Stimulated activated CD4-positive, alpha-beta T cell treated with anti-CD3 and anti-CD28 coated beads, Interleukin-12 subunit alpha, Interleukin-12 subunit beta, amount 100 ng/mL, for 4 hours (primary cell): Measurements from ENCODE around the gene UPK2.

ENCODE experiments used
- DNase-seq: peaks from one replicate; pipeline ENCODE4 v3.0.0-alpha.2; 2020

UPK2 gene

DNA sequence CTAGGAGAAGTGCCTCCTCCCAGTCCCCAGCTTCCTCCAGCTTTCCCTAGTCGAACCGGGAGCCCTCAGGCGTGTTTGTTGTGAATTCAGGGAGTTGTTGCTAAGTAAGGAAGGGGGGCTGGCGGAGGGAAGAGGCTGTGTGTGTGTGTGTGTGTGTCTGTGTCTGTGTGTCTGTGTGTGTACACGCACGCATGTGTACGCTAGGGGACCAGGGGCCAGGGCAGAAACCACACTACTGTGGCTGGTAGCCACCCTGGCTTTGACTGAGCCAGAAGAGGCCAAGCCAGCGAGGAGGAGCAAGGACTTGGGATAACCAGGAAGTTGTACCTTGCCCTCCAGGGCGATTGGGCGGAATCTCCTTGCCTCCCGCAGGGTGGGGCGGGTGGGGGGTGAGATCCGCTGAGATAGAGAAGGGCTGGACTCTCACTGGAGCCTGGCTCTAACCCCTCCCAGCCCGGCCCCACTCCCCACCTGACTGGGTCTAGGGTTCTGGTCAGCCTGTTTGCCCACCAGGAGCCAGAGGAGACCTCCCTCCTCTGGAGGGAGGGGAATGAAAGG, 37.9 kb upstream of the UPK2 start:
- no peak for DNase-seq

DNA sequence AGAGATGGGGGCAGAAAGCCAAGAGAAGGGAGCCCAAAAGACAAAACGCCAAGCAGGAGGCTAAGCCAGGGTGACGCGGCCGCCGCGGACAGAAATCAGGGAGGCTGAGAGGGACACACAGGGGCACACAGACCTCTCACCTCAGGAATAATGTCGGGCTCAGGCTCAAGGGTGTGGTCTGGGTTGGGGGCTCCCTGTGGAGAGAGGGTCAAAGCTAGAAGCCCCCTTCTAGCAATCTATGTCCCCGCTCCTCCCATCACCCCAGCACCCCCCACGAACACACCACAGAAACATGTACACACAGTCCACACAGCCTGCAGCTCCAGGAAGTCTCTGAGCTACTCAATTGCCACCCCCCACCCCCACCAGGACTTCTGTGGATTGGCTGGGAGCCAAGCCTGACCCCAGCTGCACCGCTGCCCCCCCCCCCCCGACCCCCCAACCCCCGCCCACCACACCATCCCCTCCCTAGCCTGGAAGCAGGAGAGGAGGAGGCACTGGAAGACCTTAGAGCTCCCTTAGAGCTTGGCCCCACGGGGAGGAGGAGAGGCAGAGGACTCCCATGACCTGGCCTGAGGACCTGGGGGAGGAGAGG, 37.3 kb upstream of the UPK2 start:
- DNase-seq = no peak

DNA sequence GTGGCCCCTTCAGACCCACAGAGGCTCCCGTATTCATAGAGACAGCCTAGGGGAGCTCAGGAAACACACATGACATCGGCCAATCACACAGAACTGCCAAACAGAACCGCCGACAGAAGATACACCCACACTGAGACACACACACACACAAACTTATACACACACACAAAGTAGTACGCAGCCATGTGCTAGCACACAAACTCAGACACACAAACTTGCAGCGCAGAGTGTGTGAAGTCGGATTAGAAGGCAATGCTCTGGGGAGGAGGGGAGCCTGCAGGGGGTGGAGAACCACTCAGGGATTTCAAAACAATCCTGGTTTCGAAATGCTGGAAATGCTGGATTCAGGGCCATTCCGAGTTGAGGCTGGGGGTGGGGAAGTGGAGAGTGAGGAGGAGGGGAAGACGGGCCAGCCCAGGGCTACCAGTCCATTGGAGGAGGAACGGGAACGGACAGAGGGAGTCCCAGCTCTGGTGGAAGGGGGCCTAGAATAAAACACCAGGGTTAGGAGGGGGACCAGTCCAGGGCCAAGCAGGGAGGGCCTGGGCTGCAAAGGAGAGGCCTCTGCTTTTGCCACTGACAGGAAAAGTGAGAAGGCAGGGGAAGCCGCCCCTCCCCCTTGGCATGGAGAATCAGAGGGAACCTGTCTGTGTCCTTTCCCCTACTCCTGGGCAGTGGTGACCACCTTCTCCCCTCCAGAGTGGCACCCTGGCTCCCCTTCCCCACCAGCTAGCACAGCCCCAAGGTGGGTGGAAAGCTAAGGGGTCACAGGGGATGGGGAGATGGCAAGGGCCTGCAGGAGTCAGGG, 34.8 kb upstream of the UPK2 start:
- DNase-seq = no peak

DNA sequence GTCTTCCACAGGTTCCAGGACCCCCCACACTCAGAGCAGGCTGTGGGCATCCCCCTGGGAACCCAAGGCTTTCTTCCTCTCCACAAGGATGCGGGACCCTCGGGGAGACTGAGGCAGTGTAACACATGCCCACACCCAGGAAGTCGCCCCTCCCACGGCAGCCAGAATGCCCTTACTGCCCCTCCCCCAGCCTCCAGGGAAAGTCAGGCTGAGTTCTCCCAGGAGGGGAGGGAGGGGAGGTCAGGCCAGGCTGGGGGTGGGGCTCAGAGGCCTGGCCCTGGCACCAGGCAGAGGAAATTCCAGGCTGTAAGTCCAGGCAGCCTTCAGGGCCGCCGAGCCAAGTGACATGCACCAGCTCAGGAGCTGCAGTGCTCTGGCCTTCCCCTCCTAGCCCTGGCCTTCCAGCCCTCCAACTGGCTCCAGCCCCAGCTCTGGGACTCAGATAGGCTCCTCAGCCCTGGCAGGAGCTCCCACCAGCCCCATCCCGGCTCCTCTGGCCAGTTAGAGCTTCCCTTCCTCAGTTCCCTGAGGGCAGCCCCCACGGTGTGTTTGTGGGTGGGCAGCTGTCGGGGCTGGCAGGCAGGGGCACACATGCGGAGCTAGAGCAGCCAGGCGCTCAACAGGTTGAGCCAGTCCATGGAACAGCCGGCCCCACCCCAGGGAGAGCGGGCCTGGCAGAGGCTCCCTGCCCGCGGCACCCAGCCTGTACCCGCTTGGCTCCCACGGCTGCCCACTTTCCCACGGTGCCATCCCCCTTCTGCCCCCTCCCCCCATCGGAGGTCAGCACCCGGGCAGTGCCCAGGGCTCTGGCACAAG, 34.0 kb upstream of the UPK2 start:
- DNase-seq = no peak

DNA sequence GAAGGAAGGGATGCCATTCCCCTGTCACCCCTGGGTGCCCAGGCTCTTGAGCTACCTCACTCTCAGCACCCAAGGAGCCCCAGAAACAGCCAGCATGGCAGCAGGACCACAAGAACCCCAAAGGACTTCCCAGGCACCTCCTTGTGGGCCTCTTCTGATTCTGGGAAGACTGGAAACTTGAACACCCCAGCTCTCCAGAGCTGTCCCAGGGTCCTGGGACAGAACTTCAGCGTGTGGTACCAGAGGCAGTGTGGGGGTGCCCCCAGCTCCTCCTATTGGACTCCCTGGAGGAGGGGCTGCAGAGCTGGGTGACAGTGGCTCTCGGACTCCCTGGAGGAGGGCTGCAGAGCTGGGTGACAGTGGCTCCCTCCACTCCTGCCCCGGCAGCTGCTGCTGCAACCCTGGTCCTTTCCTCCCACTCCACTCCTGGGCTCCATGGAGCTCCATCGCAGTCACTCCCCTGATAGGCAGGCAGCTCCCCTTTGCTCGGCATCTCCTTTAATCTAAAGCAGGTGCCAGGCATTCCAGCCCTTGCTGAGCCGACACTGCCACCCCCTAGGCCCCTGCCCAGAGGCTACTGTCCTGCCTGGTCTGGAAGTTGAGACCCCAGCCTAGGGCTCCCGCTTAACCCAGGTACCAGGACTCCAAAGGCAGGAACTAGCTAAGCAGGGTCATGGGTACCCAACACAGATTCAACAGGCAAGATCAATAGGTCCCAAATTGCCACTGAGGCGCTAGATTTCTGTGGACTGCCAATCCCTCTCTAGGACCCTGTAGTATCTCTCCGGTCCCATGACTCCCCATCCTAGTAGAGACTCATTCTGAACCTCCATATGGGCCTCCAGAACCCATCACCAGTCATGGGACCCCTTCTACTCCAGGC, 33.1 kb upstream of the UPK2 start:
- DNase-seq = no peak

DNA sequence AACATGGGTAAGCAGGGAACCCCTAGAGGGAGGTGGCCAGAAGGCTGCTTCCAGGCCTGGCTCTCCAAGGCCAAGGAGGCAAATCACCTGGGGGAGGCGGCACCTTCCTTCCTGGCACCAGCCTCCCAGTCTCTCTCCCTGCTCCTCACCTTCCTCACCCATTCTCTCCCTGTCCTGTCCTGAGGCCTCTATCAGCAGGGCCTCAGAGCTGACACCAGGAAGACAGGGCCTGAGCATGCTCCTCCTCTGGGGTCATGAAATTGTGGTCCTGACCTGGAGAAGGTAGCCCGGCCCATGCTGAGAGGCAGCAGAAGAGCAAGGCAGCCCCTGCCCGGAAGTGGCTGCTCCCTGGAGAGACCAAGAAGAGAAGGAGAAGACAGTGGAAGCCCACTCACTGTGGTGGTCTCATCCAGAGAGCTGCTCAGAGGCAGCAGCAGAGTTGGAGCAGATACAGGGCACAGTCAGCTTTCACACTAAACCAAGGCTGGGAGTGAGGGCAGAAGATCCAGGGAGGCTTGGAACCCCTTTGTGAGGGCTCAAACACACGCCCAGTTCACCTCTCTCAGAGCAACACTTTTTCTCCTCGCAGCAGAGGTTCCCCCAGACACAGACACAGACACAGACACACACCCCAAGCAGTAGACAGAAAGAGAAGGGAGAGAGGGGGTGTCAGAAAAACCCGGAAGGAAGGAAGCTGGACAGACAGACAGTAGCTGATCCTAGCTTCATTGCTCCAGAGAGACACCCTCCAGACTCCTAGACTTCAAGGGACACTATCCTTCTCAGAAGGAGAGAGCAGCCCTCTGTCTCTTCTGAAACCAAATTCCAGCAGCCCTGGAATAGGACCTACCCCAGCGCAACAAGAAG, 32.1 kb upstream of the UPK2 start:
- no peak for DNase-seq

DNA sequence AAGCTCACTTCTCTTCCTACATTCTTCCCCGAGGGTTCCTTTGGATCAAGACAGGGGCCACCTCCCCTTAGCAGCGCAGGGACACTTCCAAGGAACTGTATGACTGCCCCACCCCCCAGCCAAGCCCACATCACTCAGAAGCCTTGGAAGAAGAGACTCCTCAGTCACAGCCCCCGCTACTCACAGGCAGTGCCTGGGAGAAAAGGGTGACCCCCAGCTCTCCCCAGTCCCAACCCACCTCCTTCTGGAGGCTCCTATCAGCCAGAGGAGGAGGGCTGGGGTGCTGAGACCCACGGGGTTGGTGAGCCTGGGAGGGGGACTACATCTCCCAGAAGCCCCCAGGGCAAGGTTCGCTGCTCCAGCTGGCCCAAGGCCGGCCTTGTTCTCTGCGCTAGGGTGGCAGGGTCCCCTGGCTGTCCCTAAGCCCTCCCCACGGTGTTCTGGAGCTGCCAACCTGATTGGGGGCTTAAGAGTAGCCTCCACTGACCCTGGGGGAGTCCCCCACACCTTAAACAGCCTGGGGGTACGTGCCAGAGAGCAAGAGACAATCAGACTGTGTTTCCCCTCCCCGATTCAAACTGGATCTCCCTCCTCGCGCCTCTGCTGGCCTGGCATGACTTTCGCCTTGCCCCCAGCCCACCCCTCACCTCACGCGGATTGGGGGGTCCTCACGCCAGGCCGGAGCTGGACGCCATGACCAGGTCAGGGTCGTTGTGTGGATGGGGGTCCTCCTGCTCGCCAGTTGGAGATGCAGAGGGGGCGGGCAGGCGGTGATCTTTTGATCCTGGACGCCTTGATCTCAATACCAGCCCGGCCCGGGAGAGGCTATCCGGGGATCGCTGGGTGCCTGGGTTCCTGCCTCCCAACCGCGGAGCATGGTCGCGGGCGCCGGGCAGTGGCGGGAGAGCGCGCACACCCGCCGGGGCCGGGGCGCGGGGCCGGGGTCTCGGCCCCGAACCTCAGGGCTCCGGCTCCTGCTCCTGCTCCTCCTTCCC, 31.2 kb upstream of the UPK2 start:
- DNase-seq = no peak

DNA sequence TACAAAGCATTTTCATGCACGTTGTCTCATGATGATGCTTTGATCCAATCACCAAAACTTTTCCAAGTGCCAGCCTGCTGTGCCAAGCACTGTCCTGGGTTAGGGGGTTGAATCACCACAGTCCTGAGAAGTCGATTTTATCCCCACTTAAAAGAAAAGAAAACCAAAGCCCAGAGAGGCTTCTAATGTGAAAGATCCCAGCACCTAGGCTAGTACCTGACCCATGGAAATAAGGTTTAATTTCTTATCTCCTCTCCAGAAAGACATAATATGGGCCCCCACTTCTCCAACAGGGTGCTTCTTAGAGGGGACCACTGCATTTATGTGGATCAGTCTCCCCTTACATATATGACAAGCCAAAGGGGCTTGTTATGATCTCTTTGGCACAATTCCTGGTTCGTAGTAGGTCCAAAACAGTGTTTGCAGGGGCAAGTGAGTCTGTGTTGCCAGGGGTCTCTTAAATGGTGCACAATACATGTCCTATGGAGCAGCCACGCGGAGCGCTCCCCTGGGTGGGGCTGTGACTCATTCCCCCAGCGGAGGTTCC, 28.5 kb upstream of the UPK2 start:
- DNase-seq = no peak

DNA sequence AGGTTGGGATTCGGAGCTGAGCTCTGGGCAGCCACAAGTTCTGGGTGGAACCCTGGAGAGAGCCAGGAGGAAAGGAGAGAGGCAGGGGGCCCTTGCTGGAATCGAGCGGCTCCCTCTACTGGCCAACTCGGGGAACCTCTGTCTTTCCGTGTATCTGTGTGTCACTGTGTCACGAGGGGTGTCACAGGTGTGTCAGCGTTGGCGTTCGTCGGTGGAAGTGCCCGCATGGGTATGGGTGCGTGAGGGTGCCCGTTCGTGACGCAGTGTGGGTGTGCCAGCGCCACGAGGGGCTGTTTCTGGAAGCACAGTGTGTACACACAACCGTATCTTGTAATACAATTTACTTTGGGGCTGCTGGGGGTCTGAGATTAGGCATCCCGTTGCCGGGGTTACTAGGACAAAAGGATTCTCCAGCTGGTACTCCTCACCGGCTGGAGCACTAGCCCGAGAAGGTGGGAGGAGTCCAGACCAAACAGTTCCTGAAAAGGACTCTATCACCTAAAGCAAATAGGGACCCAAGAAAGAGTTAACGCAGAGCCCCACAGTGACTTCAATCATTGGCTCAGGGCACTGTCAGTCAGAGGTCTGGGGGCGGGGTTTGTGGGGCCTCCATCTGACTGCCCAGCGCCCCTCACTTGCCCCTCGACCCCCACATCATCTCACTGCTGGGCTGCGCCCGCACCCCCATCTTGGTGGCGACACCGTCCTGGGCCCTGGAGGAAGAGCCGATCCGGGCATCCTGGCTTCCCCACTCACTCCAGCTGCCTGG, 27.8 kb upstream of the UPK2 start:
- peak; percentile 89 for DNase-seq

DNA sequence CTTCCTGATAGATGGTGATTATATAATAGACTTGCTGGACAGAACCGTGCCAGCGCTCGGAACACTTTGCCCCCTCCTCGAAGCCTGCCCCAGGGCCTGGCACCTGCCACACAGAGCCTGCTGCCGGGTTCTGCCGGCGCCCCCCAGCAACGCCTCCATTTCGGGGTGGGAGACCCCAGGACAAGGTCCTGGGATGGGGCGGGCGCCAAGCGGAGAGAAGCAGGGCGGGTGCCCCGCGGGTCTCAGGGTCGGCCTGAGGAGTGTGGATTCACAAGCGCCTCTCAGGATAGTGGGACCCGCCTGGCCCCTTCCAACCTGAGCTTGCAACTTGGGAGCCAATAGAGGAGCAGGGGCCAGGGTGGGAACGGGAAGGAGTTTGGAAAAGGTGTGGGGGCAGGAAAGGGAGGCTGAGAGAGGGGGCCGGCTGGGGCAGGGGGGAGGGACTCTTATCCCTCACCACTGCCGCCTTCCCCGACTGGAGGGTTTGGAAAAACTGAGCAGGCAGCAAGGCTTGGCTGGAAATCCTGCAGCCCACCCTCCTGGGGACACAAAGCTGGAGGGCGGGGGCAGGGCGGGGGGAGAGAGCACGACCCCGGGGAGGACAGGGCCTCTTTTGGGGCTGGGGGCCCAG, 27.1 kb upstream of the UPK2 start:
- DNase-seq = no peak

DNA sequence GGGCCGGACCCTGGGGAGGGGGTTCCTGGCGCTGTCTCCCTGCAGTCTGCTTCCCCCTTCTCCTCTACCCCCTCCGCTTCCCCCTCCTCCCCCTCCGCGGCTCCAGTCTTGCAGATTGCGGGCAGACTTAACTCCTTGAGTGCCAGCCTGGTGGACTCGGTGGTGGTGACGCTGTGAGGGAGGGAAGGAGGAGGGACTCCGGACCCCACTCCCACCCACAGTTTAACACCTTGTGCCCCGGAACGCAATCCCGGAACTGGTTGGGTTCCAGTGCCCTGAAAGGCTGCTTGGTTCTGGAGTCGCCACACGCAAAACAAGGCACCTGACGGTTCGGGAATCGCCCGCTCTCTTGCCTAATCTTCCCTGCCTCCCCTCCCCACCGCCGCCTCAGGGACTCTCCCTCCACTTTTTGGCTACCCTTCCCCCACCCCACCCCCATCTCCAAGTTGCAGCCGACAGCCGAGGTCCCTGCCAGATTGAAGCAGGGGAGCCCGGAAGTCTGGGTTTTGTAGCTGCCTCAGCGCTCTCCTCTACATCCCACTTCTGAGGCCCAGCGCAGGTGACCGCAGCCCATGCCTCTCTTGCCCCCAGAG, 26.5 kb upstream of the UPK2 start:
- DNase-seq = peak; percentile 58

DNA sequence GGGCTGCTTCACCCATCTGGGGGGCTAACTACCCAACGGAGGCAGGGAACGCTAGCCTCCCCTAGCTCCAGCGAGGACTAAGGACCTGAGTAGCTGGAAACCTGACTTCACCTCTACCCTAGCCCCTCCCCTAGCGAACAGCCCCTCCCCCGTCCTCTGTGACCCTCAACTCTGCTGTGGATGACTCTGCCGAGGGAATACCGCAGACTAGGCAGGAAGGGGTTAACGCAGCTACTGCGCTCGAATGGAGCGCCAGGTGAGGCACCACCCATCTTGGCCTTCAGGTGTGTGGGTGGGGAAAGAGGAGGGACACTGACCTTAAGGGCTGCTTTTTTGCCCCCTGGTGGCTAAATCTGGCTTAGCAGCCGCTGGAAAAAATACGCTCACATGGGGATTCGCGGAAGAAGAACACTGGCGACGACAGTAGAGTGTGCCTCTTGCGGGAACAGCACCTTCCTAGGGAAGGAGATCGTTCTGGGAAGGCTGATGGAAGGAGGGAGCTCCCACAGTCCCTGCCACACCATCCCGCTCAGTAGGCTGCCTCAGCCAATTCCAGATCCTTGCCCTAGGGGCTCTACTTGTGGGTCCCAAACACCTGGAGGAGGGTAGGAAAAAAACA, 25.9 kb upstream of the UPK2 start:
- peak; percentile 83 for DNase-seq

DNA sequence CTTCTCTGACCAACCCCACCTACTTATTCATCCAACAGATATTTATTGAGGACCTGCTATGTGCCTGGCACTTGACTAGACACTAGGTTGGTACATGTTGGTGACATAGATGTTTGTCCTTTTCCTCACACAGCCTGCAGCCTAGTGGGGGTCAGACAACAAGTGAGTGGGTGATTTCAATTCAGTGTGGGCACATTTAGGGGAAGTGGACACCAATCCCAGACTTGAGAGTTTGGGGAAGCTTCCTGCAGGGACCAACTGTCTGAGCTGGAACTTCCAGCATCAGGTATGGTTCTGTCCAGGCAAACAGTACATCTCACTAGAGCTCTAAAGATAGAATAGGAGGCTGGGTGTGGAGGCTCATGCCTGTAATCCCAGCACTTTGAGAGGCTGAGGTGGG, 24.5 kb upstream of the UPK2 start:
- DNase-seq = no peak

DNA sequence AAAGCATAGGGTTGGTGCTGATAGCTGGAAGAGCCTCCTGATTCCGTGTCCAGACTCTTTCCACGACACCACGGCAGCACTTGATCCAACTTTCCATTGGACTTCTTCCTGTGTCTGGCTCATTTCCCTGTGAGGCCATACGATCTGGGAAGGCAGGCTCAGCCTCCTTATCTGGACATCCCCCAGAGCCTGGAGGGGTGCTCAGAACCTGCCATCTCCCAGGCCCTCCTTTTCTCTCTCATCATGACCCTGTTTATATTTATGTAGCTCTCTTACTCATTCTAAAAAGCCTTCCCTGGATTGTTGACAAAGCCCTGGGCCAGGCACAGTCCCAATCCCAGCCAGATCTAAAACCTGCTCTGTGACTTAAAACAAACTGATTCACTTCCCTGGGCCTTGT, 22.6 kb upstream of the UPK2 start:
- no peak for DNase-seq

DNA sequence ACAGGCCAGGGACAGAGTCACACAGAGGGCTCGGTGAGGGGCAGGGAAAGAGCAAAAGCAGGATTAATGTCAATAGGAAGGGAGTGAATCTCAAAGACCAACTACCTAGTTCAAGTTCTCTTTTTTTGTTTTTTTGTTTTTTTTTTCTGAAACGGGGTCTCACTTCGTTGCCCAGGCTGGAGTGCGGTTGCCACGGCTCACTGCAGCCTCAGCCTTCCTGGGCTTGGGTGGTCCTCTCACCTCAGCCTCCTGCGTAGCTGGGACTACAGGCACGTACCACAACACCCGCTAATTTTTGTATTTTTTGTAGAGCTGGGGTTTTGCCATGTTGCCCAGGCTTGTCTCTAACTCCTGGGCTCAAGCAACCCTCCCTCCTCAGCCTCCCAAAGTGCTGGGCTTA, 20.7 kb upstream of the UPK2 start:
- DNase-seq = no peak

DNA sequence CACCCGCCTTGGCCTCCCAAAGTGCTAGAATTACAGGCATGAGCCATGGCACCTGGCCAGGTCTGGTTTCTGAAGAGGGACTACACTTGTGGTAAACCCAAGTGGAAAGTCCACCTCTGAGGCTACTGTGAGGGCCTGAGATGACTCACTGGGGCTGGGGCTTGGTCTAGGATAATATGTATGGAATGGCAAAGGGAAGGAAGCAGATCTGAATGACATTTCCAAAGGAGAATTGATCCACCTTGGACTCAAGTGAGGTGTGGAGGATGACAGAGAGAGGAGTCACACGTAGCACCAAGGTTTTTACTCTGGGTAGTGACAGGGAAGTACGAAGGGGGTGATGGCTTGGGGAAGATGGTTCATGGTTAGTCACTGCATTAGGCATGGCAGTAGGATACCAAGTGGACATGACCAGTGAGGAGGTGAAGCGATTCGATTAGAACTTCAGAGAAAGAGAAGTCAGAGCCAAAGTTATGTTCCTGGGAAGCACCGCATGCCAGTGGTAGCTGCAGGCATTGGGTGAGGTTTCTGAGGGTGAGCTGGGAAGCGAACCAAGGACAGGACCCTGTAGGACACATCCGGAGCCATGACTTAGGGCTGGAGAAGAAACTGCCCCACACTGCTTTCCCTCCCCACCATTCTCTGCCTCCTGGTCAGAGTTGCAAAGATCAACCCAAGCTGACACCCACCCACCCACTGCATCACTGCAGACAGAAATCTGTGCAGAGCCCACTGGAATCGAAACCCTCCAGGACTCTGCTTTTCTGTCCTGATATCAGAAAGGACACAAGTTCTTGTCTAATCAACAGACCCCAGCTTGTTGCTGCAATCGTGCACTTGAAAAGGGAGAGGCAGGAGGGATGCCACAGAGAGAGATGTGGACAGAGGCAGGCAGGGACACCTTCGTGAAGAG, 17.4 kb upstream of the UPK2 start:
- no peak for DNase-seq
